IMR-90 (cell line): ENCODE measurements around the gene BPIFA1. TPM values are rescaled to one million over a fixed set of nuclear protein-coding genes. Genes with fewer than 3 reads are reported as not detected.

Source experiments
- ATAC-seq: fragments of 200-7000 bp; cut with Tn5 transposase; 2 replicates; pipeline ENCODE4 v1.9.1; 2020; ENCODE audit warnings: low read depth, mild to moderate bottlenecking, moderate library complexity
- BruUV-seq: library from RNA; stranded (reverse); fragments of 400-500 nt; replicated peaks from 2 replicates; lab custom pipeline; 2021; lab: Mats Ljungman, UMichigan
- CTCF ChIA-PET: fragments of 300-600 bp; formaldehyde crosslinking; extraction: SDS; loops from one replicate; lab custom pipeline; 2021; ENCODE audit warnings: antibody characterized with exemption; lab: Yijun Ruan, JAX
- POLR2A ChIA-PET: fragments of 300-600 bp; sonication (Branson Sonifier 250); formaldehyde crosslinking; loops from one replicate; lab custom pipeline; 2022; ENCODE audit warnings: antibody characterized with exemption; ENCODE audit not compliant: unreplicated experiment; lab: Charles Lee
- DNase-seq: peaks from one replicate; pipeline ENCODE4 v3.0.0; 2013
- H2AFZ ChIP-seq: replicated peaks from 2 replicates; pipeline ENCODE3; 2013; ENCODE audit warnings: low read length, mild to moderate bottlenecking; ENCODE audit not compliant: poor library complexity
- H2AK5ac ChIP-seq: 2 replicates; pipeline ENCODE4 v1.6.1; 2013; ENCODE audit warnings: low read depth, low read length, inconsistent platforms
- H2AK9ac ChIP-seq: replicated peaks from 2 replicates; pipeline ENCODE3; 2013; ENCODE audit warnings: mild to moderate bottlenecking, low read depth, low read length, moderate library complexity; ENCODE audit not compliant: poor library complexity
- H2BK120ac ChIP-seq: 2 replicates; pipeline ENCODE4 v1.6.1; 2013; ENCODE audit warnings: low read depth, low read length, inconsistent platforms
- H2BK15ac ChIP-seq: 3 replicates; pipeline ENCODE4 v1.6.1; 2013; ENCODE audit warnings: low read depth, low read length, inconsistent platforms
- H2BK20ac ChIP-seq: 2 replicates; pipeline ENCODE4 v1.6.1; 2013; ENCODE audit warnings: low read depth, mild to moderate bottlenecking, inconsistent platforms, low read length, moderate library complexity
- H2BK5ac ChIP-seq: 2 replicates; pipeline ENCODE4 v1.6.1; 2013; ENCODE audit warnings: mild to moderate bottlenecking, low read depth, low read length, inconsistent platforms; ENCODE audit not compliant: poor library complexity, severe bottlenecking
- H3K14ac ChIP-seq: replicated peaks from 2 replicates; pipeline ENCODE4 v1.6.1; 2013; ENCODE audit warnings: low read depth, low read length, inconsistent platforms
- H3K18ac ChIP-seq: 2 replicates; pipeline ENCODE4 v1.6.1; 2013; ENCODE audit warnings: low read depth, low read length, control low read depth
- H3K23ac ChIP-seq: 2 replicates; pipeline ENCODE4 v1.6.1; 2013; ENCODE audit warnings: low read depth, low read length, inconsistent platforms
- H3K27ac ChIP-seq: 2 replicates; pipeline ENCODE4 v1.5.1; 2013; ENCODE audit warnings: mild to moderate bottlenecking, control low read depth, low read length; ENCODE audit not compliant: insufficient read depth
- H3K27me3 ChIP-seq: 2 replicates; pipeline ENCODE4 v1.6.1; 2013; ENCODE audit warnings: low read length; ENCODE audit not compliant: control insufficient read depth, insufficient read depth
- H3K36me3 ChIP-seq: 2 replicates; pipeline ENCODE4 v1.6.1; 2013; ENCODE audit warnings: low read length, mixed read lengths; ENCODE audit not compliant: control insufficient read depth, insufficient read depth
- H3K4ac ChIP-seq: 2 replicates; pipeline ENCODE4 v1.6.1; 2013; ENCODE audit warnings: low read depth, low read length, inconsistent platforms
- H3K4me1 ChIP-seq: 2 replicates; pipeline ENCODE4 v1.6.1; 2013; ENCODE audit warnings: low read length, mixed read lengths; ENCODE audit not compliant: control insufficient read depth, insufficient read depth
- H3K4me2 ChIP-seq: 2 replicates; pipeline ENCODE4 v1.6.1; 2013; ENCODE audit warnings: low read depth, mild to moderate bottlenecking, control low read depth, low read length, moderate library complexity
- H3K4me3 ChIP-seq: 2 replicates; pipeline ENCODE4 v1.5.1; 2013; ENCODE audit warnings: low read depth, mild to moderate bottlenecking, control low read depth, low read length, moderate library complexity; ENCODE audit not compliant: insufficient read depth
- H3K56ac ChIP-seq: 2 replicates; pipeline ENCODE4 v1.6.1; 2013; ENCODE audit warnings: low read length, inconsistent platforms; ENCODE audit not compliant: insufficient read depth; ENCODE audit errors: extremely low read depth
- H3K79me1 ChIP-seq, 2 experiments: 2 replicates each; pipeline ENCODE4 v1.6.1; 2013; ENCODE audit warnings: low read length in 2 of 2, inconsistent platforms in 1 of 2, low read depth in 1 of 2
- H3K9ac ChIP-seq: 2 replicates; pipeline ENCODE4 v1.6.1; 2013; ENCODE audit warnings: low read depth, low read length, control low read depth
- H3K9me1 ChIP-seq: 2 replicates; pipeline ENCODE4 v1.6.1; 2013; ENCODE audit warnings: low read length, inconsistent platforms; ENCODE audit not compliant: insufficient read depth
- H3K9me3 ChIP-seq: 2 replicates; pipeline ENCODE4 v1.6.1; 2013; ENCODE audit warnings: low read length; ENCODE audit not compliant: control insufficient read depth, insufficient read depth
- H4K20me1 ChIP-seq: 2 replicates; pipeline ENCODE4 v1.6.1; 2013; ENCODE audit warnings: low read length, inconsistent platforms; ENCODE audit not compliant: insufficient read depth
- H4K5ac ChIP-seq: 2 replicates; pipeline ENCODE4 v1.6.1; 2013; ENCODE audit warnings: mild to moderate bottlenecking, low read depth, low read length, control low read depth
- H4K8ac ChIP-seq, 2 experiments: 2 replicates each; pipeline ENCODE4 v1.6.1; 2013; ENCODE audit warnings: low read depth in 2 of 2, low read length in 2 of 2, control low read depth in 1 of 2, inconsistent platforms in 1 of 2
- H4K91ac ChIP-seq: 2 replicates; pipeline ENCODE4 v1.6.1; 2013; ENCODE audit warnings: low read depth, low read length, inconsistent platforms; ENCODE audit not compliant: insufficient read depth
- BHLHE40 ChIP-seq: fragments of 150-350 bp; IDR thresholded peaks from 2 replicates; pipeline ENCODE4 v1.6.1; 2016; ENCODE audit warnings: mild to moderate bottlenecking, low read depth, low read length
- CEBPB ChIP-seq: IDR thresholded peaks from 2 replicates; pipeline ENCODE4 v1.6.1; 2012; ENCODE audit warnings: low read depth, low read length, improper control_type of control experiment
- CHD1 ChIP-seq: IDR thresholded peaks from 2 replicates; pipeline ENCODE4 v1.6.1; 2012; ENCODE audit warnings: low read depth, low read length, improper control_type of control experiment
- FOS ChIP-seq: fragments of 150-350 bp; IDR thresholded peaks from 2 replicates; pipeline ENCODE4 v1.6.1; 2016; ENCODE audit warnings: low read depth, low read length
- MAFK ChIP-seq: IDR thresholded peaks from 2 replicates; pipeline ENCODE4 v1.6.1; 2012; ENCODE audit warnings: low read depth, low read length, improper control_type of control experiment
- MAZ ChIP-seq: IDR thresholded peaks from 2 replicates; pipeline ENCODE4 v1.6.1; 2012; ENCODE audit warnings: low read depth, mild to moderate bottlenecking, low read length, improper control_type of control experiment, moderate library complexity, borderline replicate concordance
- MXI1 ChIP-seq: IDR thresholded peaks from 2 replicates; pipeline ENCODE4 v1.6.1; 2012; ENCODE audit warnings: low read depth, mild to moderate bottlenecking, low read length, moderate library complexity, borderline replicate concordance
- NFE2L2 ChIP-seq: fragments of 150-350 bp; IDR thresholded peaks from 2 replicates; pipeline ENCODE4 v1.6.1; 2016; ENCODE audit warnings: low read depth, mild to moderate bottlenecking, low read length
- POLR2A ChIP-seq: IDR thresholded peaks from 2 replicates; pipeline ENCODE4 v1.6.1; 2012; ENCODE audit warnings: mild to moderate bottlenecking, low read depth, low read length
- RAD21 ChIP-seq: IDR thresholded peaks from 2 replicates; pipeline ENCODE4 v1.6.1; 2012; ENCODE audit warnings: low read length, improper control_type of control experiment
- RCOR1 ChIP-seq: IDR thresholded peaks from 2 replicates; pipeline ENCODE4 v1.6.1; 2012; ENCODE audit warnings: mild to moderate bottlenecking, low read length, improper control_type of control experiment; ENCODE audit not compliant: insufficient replicate concordance
- RFX5 ChIP-seq: IDR thresholded peaks from 2 replicates; pipeline ENCODE4 v1.8.0; 2012; ENCODE audit warnings: low read depth, mild to moderate bottlenecking, low read length, moderate library complexity
- SMC3 ChIP-seq: fragments of 150-350 bp; IDR thresholded peaks from 2 replicates; pipeline ENCODE4 v1.6.1; 2016; ENCODE audit warnings: low read depth, mild to moderate bottlenecking, antibody characterized with exemption, low read length, moderate library complexity
- WGBS, 2 experiments: methylation state at CpG; one replicate each; pipeline versions ENCODE4 v1.1.5 to v1.1.7; 2013; ENCODE audit warnings: missing lambda C conversion rate in 2 of 2; ENCODE audit not compliant: insufficient read length in 1 of 2; ENCODE audit errors: extremely low coverage in 2 of 2; 5-methylcytosine and 5-hydroxymethylcytosine counted together
- dilution Hi-C: fragments of 300-500 bp; cut with HindIII; formaldehyde crosslinking; loops from one replicate; pipeline ENCODE4 v1.14.3; 2018; ENCODE audit warnings: low sequenced_read_pairs; ENCODE audit not compliant: unreplicated experiment
- in situ Hi-C: fragments of 300-500 bp; cut with MboI; formaldehyde crosslinking; loops from 3 replicates; pipeline ENCODE4 v1.14.3; 2019; ENCODE audit warnings: low sequenced_read_pairs, inconsistent platforms, mixed read lengths
- intact Hi-C: fragments of 100-400 bp; cut with micrococcal nuclease; formaldehyde crosslinking; loops from 2 replicates; pipeline ENCODE4 v1.10.0; 2022
- polyA plus RNA-seq, 3 experiments: library from polyadenylated mRNA; depleted of rRNA; stranded (reverse); fragments of >200 nt; gene quantifications; 2 replicates each; pipeline ENCODE4 v1.2.3, GENCODE V29; 2012; ENCODE audit warnings: low replicate concordance in 1 of 3
- total RNA-seq: library from RNA; depleted of rRNA; stranded (reverse); fragments of >200 nt; gene quantifications from 2 replicates; pipeline ENCODE4 v1.2.3, GENCODE V29; 2012
- TF ChIP-seq, protein P1 (sequence below): fragments of 150-350 bp; IDR thresholded peaks from 2 replicates; pipeline ENCODE4 v1.6.1; 2017; ENCODE audit warnings: mild to moderate bottlenecking, antibody characterized with exemption, low read length, low read depth
- TF ChIP-seq, protein P2 (sequence below): fragments of 150-350 bp; IDR thresholded peaks from 2 replicates; pipeline ENCODE4 v1.6.1; 2016; ENCODE audit warnings: low read depth, mild to moderate bottlenecking, low read length, moderate library complexity, borderline replicate concordance
- TF ChIP-seq, protein P3 (sequence below): conservative IDR thresholded peaks from 2 replicates; pipeline ENCODE4 v1.5.1; 2012; ENCODE audit warnings: mild to moderate bottlenecking, low read depth, low read length, improper control_type of control experiment

Gene BPIFA1
- total and polyA plus RNA-seq, 2 of the 4 experiments (the other 2 are of a cell fraction): not detected

DNA sequence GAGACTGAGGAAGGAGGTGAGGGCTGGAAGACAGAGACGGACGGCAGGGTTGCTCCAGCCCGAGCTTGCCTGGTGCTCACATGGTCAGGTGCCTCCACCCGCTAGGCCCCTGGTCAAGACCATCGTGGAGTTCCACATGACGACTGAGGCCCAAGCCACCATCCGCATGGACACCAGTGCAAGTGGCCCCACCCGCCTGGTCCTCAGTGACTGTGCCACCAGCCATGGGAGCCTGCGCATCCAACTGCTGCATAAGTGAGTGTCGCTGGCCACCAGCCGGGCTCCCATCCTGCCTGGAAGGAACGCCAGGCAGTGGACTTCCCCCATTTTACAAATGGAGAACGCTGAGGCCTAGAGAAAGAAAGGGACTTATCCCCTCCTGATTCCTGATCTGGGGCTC, 55.1 kb downstream of the BPIFA1 start:
- no peaks in the 10 kb centered on the region for H3K36me3 ChIP-seq
- no peak overlapping the region for H2AFZ ChIP-seq
- peaks cover 22% of the 10 kb centered on the region for H3K27me3 ChIP-seq
- TF ChIP-seq RFX5 (no peak), POLR2A (no peak), NFE2L2 (no peak), MXI1 (no peak), CHD1 (no peak), SMC3 (no peak), MAZ (no peak), CEBPB (no peak), MAFK (no peak), BHLHE40 (no peak), FOS (no peak), RAD21 (no peak), RCOR1 (no peak)
- TF ChIP-seq, protein P1, sequence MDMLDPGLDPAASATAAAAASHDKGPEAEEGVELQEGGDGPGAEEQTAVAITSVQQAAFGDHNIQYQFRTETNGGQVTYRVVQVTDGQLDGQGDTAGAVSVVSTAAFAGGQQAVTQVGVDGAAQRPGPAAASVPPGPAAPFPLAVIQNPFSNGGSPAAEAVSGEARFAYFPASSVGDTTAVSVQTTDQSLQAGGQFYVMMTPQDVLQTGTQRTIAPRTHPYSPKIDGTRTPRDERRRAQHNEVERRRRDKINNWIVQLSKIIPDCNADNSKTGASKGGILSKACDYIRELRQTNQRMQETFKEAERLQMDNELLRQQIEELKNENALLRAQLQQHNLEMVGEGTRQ: no peak
- TF ChIP-seq, protein P2, sequence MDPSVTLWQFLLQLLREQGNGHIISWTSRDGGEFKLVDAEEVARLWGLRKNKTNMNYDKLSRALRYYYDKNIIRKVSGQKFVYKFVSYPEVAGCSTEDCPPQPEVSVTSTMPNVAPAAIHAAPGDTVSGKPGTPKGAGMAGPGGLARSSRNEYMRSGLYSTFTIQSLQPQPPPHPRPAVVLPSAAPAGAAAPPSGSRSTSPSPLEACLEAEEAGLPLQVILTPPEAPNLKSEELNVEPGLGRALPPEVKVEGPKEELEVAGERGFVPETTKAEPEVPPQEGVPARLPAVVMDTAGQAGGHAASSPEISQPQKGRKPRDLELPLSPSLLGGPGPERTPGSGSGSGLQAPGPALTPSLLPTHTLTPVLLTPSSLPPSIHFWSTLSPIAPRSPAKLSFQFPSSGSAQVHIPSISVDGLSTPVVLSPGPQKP: no peak
- TF ChIP-seq, protein P3, sequence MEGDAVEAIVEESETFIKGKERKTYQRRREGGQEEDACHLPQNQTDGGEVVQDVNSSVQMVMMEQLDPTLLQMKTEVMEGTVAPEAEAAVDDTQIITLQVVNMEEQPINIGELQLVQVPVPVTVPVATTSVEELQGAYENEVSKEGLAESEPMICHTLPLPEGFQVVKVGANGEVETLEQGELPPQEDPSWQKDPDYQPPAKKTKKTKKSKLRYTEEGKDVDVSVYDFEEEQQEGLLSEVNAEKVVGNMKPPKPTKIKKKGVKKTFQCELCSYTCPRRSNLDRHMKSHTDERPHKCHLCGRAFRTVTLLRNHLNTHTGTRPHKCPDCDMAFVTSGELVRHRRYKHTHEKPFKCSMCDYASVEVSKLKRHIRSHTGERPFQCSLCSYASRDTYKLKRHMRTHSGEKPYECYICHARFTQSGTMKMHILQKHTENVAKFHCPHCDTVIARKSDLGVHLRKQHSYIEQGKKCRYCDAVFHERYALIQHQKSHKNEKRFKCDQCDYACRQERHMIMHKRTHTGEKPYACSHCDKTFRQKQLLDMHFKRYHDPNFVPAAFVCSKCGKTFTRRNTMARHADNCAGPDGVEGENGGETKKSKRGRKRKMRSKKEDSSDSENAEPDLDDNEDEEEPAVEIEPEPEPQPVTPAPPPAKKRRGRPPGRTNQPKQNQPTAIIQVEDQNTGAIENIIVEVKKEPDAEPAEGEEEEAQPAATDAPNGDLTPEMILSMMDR: no peak
- 78% methylated on average over 4 of the region's 13 CpGs; no CpG with 5 or more reads in 1 of the 2 experiments for WGBS, 2 experiments
- H3K4me3 ChIP-seq: no peak overlapping the region
- POLR2A ChIA-PET: no interaction called here
- H2BK15ac ChIP-seq: no peak overlapping the region
- no peak overlapping the region for H4K91ac ChIP-seq
- no peak overlapping the region for H3K14ac ChIP-seq
- CTCF ChIA-PET: interaction anchor here (0.6 kb wide), 1 partner anchor 12 kb away, joined by 3 read pairs; no protein-coding TSS in a partner anchor
- BruUV-seq: no TSS peak
- no peak overlapping the region for H2BK5ac ChIP-seq
- no peak overlapping the region for H3K9ac ChIP-seq
- no peaks in the 10 kb centered on the region for H3K9me3 ChIP-seq
- H2BK120ac ChIP-seq: no peak overlapping the region
- H2AK9ac ChIP-seq: no peak overlapping the region
- H3K9me1 ChIP-seq: no peaks in the 10 kb centered on the region
- dilution Hi-C loops: no loop called here
- H3K4me1 ChIP-seq: no peaks in the 10 kb centered on the region
- peaks cover 4% of the 10 kb centered on the region; the same call in 1 of the 2 replicates for H4K20me1 ChIP-seq
- no peak overlapping the region for H3K23ac ChIP-seq
- in situ Hi-C loops: no loop called here
- no peak overlapping the region for H3K4me2 ChIP-seq
- no peak overlapping the region for H3K4ac ChIP-seq
- DNase-seq: no peak
- intact Hi-C loops: no loop called here
- H3K27ac ChIP-seq: no peak overlapping the region
- H2AK5ac ChIP-seq: no peak overlapping the region
- no peaks in the 10 kb centered on the region for H3K79me1 ChIP-seq
- no peak for ATAC-seq
- H4K5ac ChIP-seq: no peak overlapping the region
- H4K8ac ChIP-seq: no peak overlapping the region
- H2BK20ac ChIP-seq: no peak overlapping the region
- H3K18ac ChIP-seq: no peak overlapping the region
- no peak overlapping the region for H3K56ac ChIP-seq
